Esophagus muscularis mucosa (tissue), 4 donors: Measurements from ENCODE around the gene ASB5.

Source experiments
- EP300 ChIP-seq: sonication (generic); formaldehyde crosslinking; IDR thresholded peaks from one replicate; pipeline ENCODE4 v1.6.1; 2017; ENCODE audit warnings: antibody characterized with exemption
- POLR2A ChIP-seq: fragments of 450-650 bp; IDR thresholded peaks from one replicate; pipeline ENCODE4 v1.6.1; 2017; ENCODE audit warnings: antibody characterized with exemption, moderate library complexity, mild to moderate bottlenecking, low read depth
- POLR2AphosphoS5 ChIP-seq, 2 donors: sonication (generic); formaldehyde crosslinking; IDR thresholded peaks; one replicate each; pipeline ENCODE4 v1.6.1; 2017; ENCODE audit warnings: antibody characterized with exemption in 2 of 2
- TF ChIP-seq, protein P1 (sequence below), 3 experiments: fragments of 200-600 bp in 2 of 3; fragments of 450-650 bp in 1 of 3; sonication (generic) in 2 of 3; IDR thresholded peaks; one replicate each; pipeline ENCODE4 v1.5.1; 2017 to 2019; ENCODE audit warnings: antibody characterized with exemption in 3 of 3, mild to moderate bottlenecking in 2 of 3, moderate library complexity in 1 of 3

DNA sequence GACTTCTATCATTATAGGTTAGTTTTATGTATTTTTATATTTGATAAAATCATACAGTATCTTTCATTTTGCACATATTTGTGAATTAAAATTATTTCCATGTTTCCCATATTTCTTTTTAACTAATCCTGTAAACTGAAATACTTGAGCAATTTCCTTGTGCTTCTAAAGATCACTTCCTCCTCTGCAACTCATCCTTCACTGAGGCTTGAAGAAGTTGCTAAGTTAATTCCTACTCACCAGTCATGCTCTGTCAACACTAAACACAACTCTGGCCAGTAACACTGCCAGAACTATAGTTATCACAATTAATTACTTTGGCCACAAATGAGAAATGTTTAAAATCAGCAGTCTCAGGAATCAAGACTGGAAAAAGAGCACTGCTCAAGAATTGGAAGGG is 80.4 kb downstream of the ASB5 start:
- TF ChIP-seq, protein P1, sequence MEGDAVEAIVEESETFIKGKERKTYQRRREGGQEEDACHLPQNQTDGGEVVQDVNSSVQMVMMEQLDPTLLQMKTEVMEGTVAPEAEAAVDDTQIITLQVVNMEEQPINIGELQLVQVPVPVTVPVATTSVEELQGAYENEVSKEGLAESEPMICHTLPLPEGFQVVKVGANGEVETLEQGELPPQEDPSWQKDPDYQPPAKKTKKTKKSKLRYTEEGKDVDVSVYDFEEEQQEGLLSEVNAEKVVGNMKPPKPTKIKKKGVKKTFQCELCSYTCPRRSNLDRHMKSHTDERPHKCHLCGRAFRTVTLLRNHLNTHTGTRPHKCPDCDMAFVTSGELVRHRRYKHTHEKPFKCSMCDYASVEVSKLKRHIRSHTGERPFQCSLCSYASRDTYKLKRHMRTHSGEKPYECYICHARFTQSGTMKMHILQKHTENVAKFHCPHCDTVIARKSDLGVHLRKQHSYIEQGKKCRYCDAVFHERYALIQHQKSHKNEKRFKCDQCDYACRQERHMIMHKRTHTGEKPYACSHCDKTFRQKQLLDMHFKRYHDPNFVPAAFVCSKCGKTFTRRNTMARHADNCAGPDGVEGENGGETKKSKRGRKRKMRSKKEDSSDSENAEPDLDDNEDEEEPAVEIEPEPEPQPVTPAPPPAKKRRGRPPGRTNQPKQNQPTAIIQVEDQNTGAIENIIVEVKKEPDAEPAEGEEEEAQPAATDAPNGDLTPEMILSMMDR (IDR thresholded peaks at IDR 0.05), result no peak
- TF ChIP-seq POLR2AphosphoS5 (IDR thresholded peaks at IDR 0.05), result no peak
- TF ChIP-seq EP300, result no peak
- TF ChIP-seq POLR2A, result no peak
